ENCODE results near the gene STX5.

Gene STX5

GRCh38 chr11:62787005-62787759 lies 44.7 kb downstream of the STX5 start, which contains the start of gene TMEM179B:
Gene TMEM179B, plus strand, starts transcription at chr11:62787402. Its CDS starts 30 bp downstream, at chr11:62787432.
- H3K36me3 ChIP-seq (ENCODE audit: insufficient read depth): no peaks in the 10 kb centered on the region
- H3K9ac ChIP-seq: peak within 1 kb of the TSS; percentile 73
- H3K79me2 ChIP-seq (ENCODE audit: insufficient read depth, low read depth): peaks cover 46% of the 10 kb centered on the region
- H4K20me1 ChIP-seq (ENCODE audit: insufficient read depth): no peaks in the 10 kb centered on the region
- peaks cover 35% of the 10 kb centered on the region for H3K4me1 ChIP-seq (ENCODE audit: low read depth, poor library complexity, severe bottlenecking)
- peak; percentile 15; the same call in 1 of the 2 replicates for TF ChIP-seq CTCF (conservative IDR thresholded peaks at IDR 0.05; ENCODE audit: low read depth, low read length)
- peak within 1 kb of the TSS; percentile 55 for H2AFZ ChIP-seq (ENCODE audit: low read depth)
- no peak within 1 kb of the TSS for H3K4me3 ChIP-seq (IDR thresholded peaks at IDR 0.05; ENCODE audit: insufficient read depth, low read depth, low read length)
- H3K27me3 ChIP-seq (ENCODE audit: insufficient read depth, low read depth): no peaks in the 10 kb centered on the region
- peak within 1 kb of the TSS; percentile 77 for H3K27ac ChIP-seq
- peak within 1 kb of the TSS; percentile 94 for H3K4me2 ChIP-seq

GRCh38 chr11:62786318-62787004 lies 45.4 kb downstream of the STX5 start:
- no peaks in the 10 kb centered on the region for H4K20me1 ChIP-seq (ENCODE audit: insufficient read depth)
- peaks cover 32% of the 10 kb centered on the region for H3K4me1 ChIP-seq (ENCODE audit: low read depth, poor library complexity, severe bottlenecking)
- peak overlapping the region; percentile 73 for H3K9ac ChIP-seq
- peaks cover 44% of the 10 kb centered on the region for H3K79me2 ChIP-seq (ENCODE audit: insufficient read depth, low read depth)
- H3K4me2 ChIP-seq: peak overlapping the region; percentile 94
- H3K27me3 ChIP-seq (ENCODE audit: insufficient read depth, low read depth): no peaks in the 10 kb centered on the region
- peak overlapping the region; percentile 77 for H3K27ac ChIP-seq
- no peak overlapping the region for H3K4me3 ChIP-seq (IDR thresholded peaks at IDR 0.05; ENCODE audit: insufficient read depth, low read depth, low read length)
- no peaks in the 10 kb centered on the region for H3K36me3 ChIP-seq (ENCODE audit: insufficient read depth)
- peak overlapping the region; percentile 55 for H2AFZ ChIP-seq (ENCODE audit: low read depth)
- TF ChIP-seq CTCF (conservative IDR thresholded peaks at IDR 0.05; ENCODE audit: low read depth, low read length): peak; percentile 88

GRCh38 chr11:62782753-62783152 lies 49.1 kb downstream of the STX5 start:
- Histone ChIP-seq H3K9ac (no peak overlapping the region), H3K4me2 (no peak overlapping the region), H3K79me2 (ENCODE audit: insufficient read depth, low read depth) (peaks cover 7% of the 10 kb centered on the region), H2AFZ (ENCODE audit: low read depth) (no peak overlapping the region), H3K4me3 (IDR thresholded peaks at IDR 0.05; ENCODE audit: insufficient read depth, low read depth, low read length) (no peak overlapping the region), H3K36me3 (ENCODE audit: insufficient read depth) (no peaks in the 10 kb centered on the region), H3K27ac (no peak overlapping the region), H3K4me1 (ENCODE audit: low read depth, poor library complexity, severe bottlenecking) (peaks cover 10% of the 10 kb centered on the region), H4K20me1 (ENCODE audit: insufficient read depth) (no peaks in the 10 kb centered on the region), H3K27me3 (ENCODE audit: insufficient read depth, low read depth) (no peaks in the 10 kb centered on the region)
- TF ChIP-seq CTCF (conservative IDR thresholded peaks at IDR 0.05; ENCODE audit: low read depth, low read length): no peak

- Histone ChIP-seq H3K79me2 (ENCODE audit: insufficient read depth, low read depth) (0 out of 2 replicates have a peak, but pooled peaks cover 2% of the 10 kb centered on the region), H3K9ac (no peak overlapping the region), H2AFZ (ENCODE audit: low read depth) (no peak overlapping the region), H3K36me3 (ENCODE audit: insufficient read depth) (no peaks in the 10 kb centered on the region; the same call in 1 of the 2 replicates), H3K4me1 (ENCODE audit: low read depth, poor library complexity, severe bottlenecking) (peaks cover 3% of the 10 kb centered on the region), H3K4me3 (IDR thresholded peaks at IDR 0.05; ENCODE audit: insufficient read depth, low read depth, low read length) (no peak overlapping the region), H4K20me1 (ENCODE audit: insufficient read depth) (no peaks in the 10 kb centered on the region), H3K27ac (no peak overlapping the region), H3K4me2 (no peak overlapping the region), H3K27me3 (ENCODE audit: insufficient read depth, low read depth) (no peaks in the 10 kb centered on the region)
- no peak for TF ChIP-seq CTCF (conservative IDR thresholded peaks at IDR 0.05; ENCODE audit: low read depth, low read length)
Observed at GRCh38 chr11:62778441-62778840, 53.4 kb downstream of the STX5 start.
